Glutamatergic neuron (in vitro differentiated cells): Measurements from ENCODE around the gene STUM. TPM values are rescaled to one million over a fixed set of nuclear protein-coding genes. Genes with fewer than 3 reads are reported as not detected.

Source experiments
- DNase-seq: peaks from one replicate; pipeline ENCODE4 v3.0.0; 2022
- H3K27ac Mint-ChIP-seq: one replicate; pipeline ENCODE4 v1.8.0; 2020; ENCODE audit warnings: mild to moderate bottlenecking, mixed read lengths, inconsistent platforms; ENCODE audit not compliant: unreplicated experiment
- H3K27me3 Mint-ChIP-seq: one replicate; pipeline ENCODE4 v1.8.0; 2020; ENCODE audit warnings: mild to moderate bottlenecking, moderate library complexity, mixed read lengths, inconsistent platforms; ENCODE audit not compliant: unreplicated experiment
- H3K36me3 Mint-ChIP-seq: one replicate; pipeline ENCODE4 v1.8.0; 2020; ENCODE audit warnings: mild to moderate bottlenecking, mixed read lengths, inconsistent platforms; ENCODE audit not compliant: unreplicated experiment
- H3K4me1 Mint-ChIP-seq: one replicate; pipeline ENCODE4 v1.8.0; 2020; ENCODE audit warnings: mild to moderate bottlenecking, low read depth, mixed read lengths, inconsistent platforms; ENCODE audit not compliant: unreplicated experiment
- H3K4me3 Mint-ChIP-seq: one replicate; pipeline ENCODE4 v1.8.0; 2020; ENCODE audit warnings: mild to moderate bottlenecking, mixed read lengths, inconsistent platforms; ENCODE audit not compliant: unreplicated experiment
- H3K9me3 Mint-ChIP-seq: one replicate; pipeline ENCODE4 v1.8.0; 2020; ENCODE audit warnings: mild to moderate bottlenecking, moderate library complexity, mixed read lengths, inconsistent platforms; ENCODE audit not compliant: unreplicated experiment
- total RNA-seq: library from RNA; stranded (reverse); fragmentation: NEBNext Ultra II Directional; extraction: Animal tissue kit (Norgen Biotek cat#: 25700); gene quantifications from one replicate; pipeline ENCODE4 v1.2.1, GENCODE V29; 2021; ENCODE audit not compliant: unreplicated experiment
- TF ChIP-seq, protein P1 (sequence below): fragments of 200-600 bp; sonication (generic); IDR thresholded peaks from one replicate; pipeline ENCODE4 v1.5.0; 2021; ENCODE audit not compliant: partially characterized antibody, unreplicated experiment

The STUM gene
- total RNA-seq, 1 donor from 2014 or later: 11.0 TPM

DNA sequence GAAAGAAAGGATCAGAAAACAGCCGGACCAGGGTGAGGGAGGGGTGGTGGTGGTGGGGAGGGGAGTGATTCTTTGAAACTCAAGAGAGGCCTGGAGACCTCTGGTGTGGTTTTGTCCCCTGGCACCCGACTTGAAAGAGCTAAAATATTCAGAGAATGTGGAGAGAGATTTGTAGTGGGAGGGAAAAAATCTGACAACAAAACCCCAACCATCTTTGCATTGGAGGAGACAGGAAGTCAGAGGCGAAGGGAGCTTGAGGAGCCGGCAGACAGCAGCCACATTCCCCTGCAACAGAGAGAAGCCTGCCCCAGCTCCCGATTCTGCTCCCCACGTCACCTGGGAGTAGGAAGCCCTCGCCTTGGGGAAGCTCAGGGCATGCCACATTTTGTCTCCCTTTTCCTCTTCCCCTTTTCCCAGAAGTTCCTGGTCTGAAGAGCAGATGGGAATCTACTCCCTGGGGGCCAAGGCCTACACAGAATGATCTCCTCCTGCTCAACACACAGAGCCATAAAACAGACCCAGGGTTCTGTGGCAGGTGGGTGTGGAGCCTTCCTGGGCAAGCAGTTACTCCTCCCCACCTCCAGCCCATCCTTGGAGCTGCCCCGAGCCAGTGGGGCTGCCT, 105.6 kb downstream of the STUM start:
- no peak for DNase-seq
- TF ChIP-seq, protein P1, sequence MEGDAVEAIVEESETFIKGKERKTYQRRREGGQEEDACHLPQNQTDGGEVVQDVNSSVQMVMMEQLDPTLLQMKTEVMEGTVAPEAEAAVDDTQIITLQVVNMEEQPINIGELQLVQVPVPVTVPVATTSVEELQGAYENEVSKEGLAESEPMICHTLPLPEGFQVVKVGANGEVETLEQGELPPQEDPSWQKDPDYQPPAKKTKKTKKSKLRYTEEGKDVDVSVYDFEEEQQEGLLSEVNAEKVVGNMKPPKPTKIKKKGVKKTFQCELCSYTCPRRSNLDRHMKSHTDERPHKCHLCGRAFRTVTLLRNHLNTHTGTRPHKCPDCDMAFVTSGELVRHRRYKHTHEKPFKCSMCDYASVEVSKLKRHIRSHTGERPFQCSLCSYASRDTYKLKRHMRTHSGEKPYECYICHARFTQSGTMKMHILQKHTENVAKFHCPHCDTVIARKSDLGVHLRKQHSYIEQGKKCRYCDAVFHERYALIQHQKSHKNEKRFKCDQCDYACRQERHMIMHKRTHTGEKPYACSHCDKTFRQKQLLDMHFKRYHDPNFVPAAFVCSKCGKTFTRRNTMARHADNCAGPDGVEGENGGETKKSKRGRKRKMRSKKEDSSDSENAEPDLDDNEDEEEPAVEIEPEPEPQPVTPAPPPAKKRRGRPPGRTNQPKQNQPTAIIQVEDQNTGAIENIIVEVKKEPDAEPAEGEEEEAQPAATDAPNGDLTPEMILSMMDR: no peak
- H3K36me3 Mint-ChIP-seq: no peaks in the 10 kb centered on the region
- peak overlapping the region; percentile 38 for H3K4me3 Mint-ChIP-seq
- H3K4me1 Mint-ChIP-seq: peaks cover 27% of the 10 kb centered on the region
- peaks cover 8% of the 10 kb centered on the region for H3K27me3 Mint-ChIP-seq
- peak overlapping the region; percentile 38 for H3K27ac Mint-ChIP-seq
- peaks cover 6% of the 10 kb centered on the region for H3K9me3 Mint-ChIP-seq

DNA sequence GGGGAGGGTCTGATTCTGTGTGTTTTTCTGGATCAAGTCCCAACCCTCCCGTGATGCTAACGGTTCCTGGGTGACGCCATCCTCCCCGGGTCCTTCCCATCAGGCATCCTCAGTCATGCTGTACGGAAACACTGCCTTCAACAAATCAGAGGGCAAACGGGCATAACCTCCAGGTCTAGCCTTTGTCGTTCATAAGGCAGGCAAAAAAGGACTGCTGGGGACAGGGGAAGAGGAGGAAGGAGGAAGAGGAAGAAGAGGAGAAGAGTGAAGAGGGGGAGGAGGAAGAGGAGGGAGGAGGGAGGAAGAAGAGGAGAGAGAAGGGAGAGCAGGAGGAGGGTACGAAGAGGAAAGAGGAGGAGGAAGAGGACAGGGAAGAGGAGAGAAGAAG, 106.1 kb downstream of the STUM start:
- peaks cover 8% of the 10 kb centered on the region for H3K27me3 Mint-ChIP-seq
- H3K9me3 Mint-ChIP-seq: peaks cover 6% of the 10 kb centered on the region
- TF ChIP-seq, protein P1: no peak
- no peaks in the 10 kb centered on the region for H3K36me3 Mint-ChIP-seq
- H3K4me3 Mint-ChIP-seq: peak overlapping the region; percentile 38
- H3K27ac Mint-ChIP-seq: peak overlapping the region; percentile 38
- peaks cover 27% of the 10 kb centered on the region for H3K4me1 Mint-ChIP-seq
- DNase-seq: peak; percentile 15

DNA sequence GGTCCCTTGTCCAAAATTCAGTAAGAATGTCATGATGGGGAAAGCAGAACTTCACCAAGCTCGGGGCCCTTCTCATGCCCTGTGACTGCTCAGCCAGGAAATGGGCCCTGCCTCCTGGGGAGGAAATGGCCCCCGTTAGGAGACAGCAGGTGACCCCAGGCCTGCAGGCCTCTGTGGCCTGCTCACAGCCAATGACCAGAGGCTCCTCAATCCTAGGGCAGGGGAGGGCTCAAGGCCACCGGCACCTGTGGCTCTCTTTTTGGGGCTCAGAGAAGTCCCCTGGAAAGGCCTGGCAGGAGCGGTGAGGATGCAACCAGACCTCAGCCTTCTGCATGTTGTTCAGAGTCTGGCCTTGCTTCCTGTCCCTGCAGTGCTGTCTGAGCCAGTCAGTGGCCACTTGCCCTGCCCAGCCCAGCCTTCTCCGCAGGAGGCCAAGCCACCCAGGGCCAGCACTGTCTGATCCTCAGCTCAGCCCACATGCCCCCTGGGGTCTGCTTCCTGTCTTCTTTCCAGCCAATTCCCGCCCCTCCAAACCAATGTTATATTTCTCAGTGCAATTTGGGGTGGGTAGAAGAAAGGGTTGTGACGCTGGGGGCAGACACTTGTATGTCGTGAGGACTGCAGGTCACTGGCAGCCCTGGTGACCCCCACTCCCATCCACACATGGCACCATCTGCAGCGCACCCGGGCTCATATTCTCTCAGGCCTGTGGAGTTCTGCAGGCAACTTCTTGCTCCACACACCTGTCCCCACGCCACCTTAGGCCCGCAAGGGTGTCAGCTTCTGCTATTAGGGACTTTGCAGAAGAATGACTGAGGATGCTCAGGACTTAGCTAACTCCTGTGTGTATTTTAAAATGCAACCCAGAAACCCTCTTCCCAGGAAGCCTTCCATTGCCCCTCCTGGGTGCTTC, 106.9 kb downstream of the STUM start:
- no peak overlapping the region for H3K4me3 Mint-ChIP-seq
- H3K27ac Mint-ChIP-seq: no peak overlapping the region
- peaks cover 31% of the 10 kb centered on the region for H3K4me1 Mint-ChIP-seq
- peak; percentile 15 for DNase-seq
- peaks cover 11% of the 10 kb centered on the region for H3K27me3 Mint-ChIP-seq
- peaks cover 6% of the 10 kb centered on the region for H3K9me3 Mint-ChIP-seq
- TF ChIP-seq, protein P1: no peak
- no peaks in the 10 kb centered on the region for H3K36me3 Mint-ChIP-seq

DNA sequence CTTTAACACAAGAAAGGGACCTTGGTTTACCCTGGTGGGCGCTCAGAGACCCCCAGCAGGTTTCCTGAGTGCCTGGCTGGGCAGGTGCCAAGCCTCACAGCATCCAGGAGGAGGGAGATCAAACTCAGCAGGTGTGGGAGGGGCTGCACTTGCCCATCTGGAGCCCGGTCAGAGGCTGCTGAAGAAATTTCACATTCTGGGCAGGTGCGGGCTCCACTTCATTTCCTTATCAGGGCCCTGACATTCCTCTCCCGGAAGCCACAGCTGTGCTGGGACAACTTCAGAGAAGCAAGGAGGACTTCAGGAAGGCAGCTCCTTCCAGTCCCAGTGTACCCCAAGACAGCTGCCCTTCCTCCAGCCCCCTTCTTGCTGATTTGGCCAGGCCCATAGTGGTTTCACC, 107.6 kb downstream of the STUM start:
- H3K9me3 Mint-ChIP-seq: peaks cover 6% of the 10 kb centered on the region
- DNase-seq: peak; percentile 10
- TF ChIP-seq, protein P1: no peak
- H3K4me1 Mint-ChIP-seq: peaks cover 35% of the 10 kb centered on the region
- H3K27ac Mint-ChIP-seq: no peak overlapping the region
- H3K27me3 Mint-ChIP-seq: peaks cover 11% of the 10 kb centered on the region
- H3K4me3 Mint-ChIP-seq: no peak overlapping the region
- no peaks in the 10 kb centered on the region for H3K36me3 Mint-ChIP-seq
